Left forelimb (tissue), 1 donor: ENCODE measurements around the gene SCTR.
A peak's percentile ranks its signal among the peaks of the same experiment; 100 is the strongest.

ENCODE experiments used
- DNase-seq: peaks from one replicate; pipeline ENCODE4 v3.0.0-alpha.2; 2018; ENCODE audit warnings: low spot score

SCTR gene

DNA sequence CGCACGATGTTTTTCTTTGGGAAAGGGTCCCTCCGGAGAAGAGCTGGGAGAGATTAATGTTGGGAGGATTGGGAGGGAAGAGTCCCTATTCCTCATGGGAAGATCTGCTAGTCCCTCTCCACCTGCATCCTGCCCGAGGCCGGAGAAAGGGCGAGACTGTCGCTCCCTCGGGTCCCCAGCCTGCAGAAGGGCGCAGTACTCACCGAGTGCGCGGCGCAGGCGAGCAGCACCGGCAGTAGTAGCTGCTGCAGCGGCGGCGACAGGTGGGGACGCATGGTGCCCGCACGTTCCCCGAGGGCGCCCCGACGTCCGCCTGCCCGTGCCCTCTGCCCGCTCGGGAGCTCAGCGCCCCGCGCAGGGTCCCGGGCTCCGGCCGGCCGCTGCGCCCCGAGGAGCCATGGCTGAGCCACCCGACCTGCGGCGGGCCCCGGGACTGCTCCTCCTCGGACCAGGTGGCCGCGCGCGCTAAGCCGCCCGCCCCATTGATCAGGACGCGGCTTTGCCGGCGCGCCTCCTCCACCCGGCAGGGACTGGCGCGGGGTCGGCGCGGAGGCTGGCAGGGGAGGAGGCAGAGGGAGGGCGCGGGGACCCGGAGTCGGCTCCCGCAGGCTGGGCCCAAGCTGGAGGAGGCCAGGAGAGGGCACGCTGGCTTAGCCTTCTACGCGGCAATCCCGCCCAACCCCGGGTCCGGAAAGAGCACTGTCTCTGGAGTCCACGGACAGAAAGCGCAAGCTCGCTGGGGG, at the start of gene SCTR:
TSS of gene SCTR (minus strand) at position 532 of the 743 bp plus-strand sequence. CDS start at position 275, 257 bp downstream.
- no peak for DNase-seq

DNA sequence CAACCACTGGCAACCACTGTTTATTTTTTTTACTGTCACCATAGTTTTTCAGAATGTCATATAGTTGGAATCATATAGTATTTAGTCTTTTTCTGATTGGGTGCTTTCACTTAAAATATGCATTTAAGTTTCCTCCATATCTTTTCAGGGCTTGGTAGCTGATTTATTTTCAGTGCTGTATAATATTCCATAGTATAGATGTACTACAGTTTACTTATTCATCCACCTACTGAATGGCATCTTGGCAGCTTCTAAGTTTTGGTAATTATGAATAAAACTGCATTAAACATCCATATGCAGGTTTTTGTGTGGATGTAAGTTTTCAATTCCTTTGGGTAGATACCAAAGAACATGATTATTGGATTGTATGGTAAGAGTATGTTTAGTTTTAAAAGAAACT, 43.0 kb upstream of the SCTR start:
- DNase-seq, result no peak

DNA sequence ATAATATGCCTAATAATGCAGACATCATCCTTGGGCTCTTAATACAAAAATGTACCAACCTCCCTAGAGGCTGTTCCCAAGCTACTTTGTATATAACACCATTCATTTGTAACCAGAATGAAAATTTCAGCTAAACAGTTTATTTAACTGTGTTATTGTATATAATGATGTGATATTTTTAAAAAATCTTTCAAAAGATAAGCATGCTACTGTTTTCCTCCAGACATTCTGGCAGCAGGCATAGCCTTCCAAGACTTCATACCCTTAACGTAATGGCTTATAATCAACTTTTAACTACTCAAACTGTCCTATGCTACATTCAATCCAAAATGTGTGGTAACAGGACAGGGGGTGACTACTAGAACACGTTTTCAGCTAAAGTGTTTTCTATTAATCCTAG, 41.2 kb upstream of the SCTR start:
- no peak for DNase-seq

DNA sequence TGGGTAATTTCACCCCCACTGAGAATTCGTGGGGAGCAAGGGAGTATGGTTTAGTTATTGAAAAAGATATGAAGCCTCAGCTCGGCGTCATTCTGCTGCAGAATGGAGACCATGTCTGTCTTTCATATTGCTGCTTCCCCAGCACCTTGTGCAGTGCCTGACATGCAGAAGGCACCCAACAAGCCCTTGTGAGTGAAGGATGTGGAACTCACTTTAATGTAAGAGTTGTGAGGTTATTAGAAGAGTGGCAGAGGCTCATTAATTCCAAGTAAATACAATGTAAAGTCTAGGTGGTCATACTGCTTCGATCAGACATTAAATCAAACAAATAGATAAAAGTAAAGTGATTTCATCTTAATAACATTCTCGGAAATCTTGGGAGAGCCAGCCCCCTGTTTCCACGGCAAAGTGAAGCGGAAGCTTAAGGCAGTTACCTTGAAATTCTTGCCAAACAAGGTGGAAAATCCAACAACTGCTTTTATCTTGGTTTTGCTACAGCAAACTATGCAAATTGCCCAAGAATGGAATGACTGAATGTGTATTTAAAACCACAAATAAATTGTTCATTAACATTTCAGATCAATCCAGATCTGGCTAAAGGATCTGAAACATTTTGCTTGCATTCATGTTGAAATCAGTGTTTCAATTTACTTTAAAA, 29.5 kb upstream of the SCTR start:
- no peak for DNase-seq

DNA sequence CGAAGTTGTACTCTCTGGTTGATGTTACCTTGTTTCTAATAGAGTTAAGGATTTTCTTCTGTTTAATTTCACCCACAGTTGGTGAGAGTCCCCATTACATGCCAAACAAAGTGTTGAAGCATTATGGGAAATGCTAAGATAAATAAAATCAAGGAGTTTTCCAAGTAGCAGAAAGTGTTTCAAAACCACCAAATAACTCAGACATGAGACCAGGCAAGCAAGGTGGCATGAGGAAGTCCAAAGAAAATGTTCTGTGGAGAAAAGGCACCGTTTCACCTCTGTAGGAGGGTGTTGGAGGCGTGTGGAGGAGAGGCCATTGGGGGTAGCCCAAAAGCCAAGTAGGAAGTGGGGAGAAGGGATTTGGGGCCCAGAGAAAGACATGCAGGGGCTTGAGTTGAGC, 28.6 kb upstream of the SCTR start:
- DNase-seq, result no peak

DNA sequence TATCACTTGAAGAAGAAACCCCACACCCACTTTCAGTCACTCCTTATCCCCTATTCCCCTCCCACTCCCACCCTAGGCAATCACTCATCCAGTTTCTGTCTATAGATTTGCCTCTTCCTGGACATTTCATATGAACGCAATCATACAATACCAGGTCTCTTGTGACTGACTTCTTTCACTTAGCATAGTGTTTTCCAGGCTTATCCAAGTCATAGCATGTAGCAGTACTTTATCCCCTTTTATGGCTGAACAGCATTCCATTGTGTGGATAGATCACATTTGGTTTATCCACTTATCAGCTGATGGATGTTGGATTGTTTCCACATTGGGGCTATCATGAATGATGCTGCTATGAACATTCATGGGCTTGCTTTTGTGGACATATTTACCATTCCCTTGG, 26.6 kb upstream of the SCTR start:
- DNase-seq, result no peak

DNA sequence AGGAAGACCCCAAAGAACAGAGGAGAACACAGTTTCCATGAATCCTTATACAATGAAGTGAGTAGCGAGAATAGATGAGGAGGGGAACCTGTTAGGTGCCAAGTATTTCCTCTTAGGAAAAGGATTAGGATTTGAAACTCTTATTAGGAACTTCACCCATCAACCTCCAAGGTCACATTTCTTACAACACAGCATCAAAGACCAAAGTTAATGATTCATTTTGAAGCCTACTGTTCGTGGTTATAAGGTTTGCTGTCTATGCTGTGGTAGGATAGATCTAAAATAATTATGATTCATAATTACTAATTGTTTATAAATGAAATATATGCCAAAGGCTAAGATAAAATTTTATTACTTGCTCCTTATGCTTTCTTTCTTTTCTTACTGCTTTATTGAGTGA, 26.1 kb upstream of the SCTR start:
- no peak for DNase-seq

DNA sequence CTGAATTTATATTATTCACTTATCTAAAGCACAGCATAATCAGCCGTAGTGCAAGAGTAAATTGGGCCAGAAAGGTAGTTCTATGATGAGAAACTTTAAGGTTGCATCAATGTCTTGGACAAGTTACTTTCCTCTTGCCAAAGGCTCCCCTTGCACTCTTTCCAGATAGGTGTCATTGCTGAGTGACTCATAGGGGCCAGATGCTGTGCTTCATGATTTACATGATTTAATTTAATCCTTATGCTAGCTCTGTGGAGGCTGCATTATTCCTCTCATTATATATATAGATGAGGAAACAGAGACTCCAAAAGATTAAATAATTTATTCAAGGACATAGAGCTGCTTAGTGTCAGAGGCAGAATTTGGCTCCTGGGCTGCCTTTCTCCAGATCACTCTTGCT, 25.0 kb upstream of the SCTR start:
- DNase-seq, result no peak

DNA sequence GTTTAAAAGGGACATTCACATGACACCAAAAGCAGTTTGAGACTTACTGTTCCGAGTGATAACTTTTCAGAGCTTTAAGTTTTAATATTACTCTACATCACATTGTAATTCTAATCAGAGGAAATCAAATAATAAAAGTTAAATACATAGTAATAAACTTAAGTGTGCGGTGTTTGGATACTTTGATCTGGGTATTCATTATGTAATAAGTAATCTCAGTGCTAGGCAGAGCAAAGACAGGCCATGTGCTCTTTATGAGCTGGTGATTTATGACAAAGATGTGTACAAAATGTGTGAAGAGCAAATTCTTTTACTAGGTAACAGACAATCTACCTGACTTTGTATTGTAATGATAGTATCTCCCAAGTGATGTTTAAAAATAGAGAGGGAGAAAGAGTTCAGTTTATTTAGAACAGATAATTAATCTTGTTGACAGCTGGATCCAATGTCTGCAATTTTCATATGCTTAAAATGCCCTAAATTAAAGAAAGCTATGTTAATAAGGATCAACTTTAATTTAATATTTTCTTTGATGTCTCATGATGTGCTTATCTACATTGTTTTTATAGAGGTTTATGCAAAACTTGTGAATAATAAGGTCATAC, 24.3 kb upstream of the SCTR start:
- DNase-seq, result no peak

DNA sequence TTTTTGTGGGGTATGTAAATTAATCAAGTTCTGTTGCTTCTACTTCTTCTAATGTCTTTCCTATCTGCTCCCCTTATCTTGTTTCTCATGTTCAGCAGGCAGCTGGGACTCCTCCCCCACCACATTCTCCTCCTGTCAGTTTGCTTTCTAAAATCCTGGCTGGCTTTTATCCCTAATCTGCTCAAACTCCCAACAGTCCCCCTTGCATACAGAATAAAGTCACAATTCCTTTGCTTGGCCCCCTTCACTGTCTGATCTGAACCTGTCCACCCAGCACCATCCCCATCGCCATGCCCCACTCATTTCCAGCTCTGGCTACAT, 22.1 kb upstream of the SCTR start:
- DNase-seq, result no peak

DNA sequence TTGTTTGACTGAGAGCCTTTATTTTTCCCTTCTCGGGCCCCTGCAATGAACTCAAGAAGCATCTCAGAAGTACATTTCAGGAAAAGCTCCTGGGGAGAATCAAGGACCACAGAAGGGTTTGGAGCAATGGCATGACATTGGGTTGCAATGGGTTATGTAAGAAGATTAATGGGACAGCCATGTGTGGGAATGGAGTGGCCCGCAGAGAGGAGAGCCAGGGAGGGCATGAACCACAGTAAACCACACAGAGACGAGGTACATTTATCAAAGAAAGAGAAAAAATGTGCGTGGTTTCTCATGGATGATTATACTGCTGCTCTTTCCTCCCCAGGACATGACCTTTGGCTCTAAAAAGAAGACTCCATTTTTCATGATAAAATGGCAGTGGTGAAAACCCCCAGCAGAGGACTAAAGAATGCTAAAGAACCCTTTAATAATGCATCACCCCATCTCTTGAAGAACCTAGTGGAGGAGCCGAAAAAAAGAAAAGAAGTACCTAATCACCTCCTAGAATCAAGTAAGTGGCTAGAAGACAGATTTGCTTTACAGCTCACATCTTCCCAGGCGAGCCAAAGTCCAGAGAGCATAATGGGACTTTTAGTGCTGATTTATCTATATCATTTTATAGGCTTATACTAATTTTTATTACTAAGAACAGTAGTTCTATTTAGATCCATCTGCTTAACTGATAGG, 21.6 kb upstream of the SCTR start:
- DNase-seq, result no peak

DNA sequence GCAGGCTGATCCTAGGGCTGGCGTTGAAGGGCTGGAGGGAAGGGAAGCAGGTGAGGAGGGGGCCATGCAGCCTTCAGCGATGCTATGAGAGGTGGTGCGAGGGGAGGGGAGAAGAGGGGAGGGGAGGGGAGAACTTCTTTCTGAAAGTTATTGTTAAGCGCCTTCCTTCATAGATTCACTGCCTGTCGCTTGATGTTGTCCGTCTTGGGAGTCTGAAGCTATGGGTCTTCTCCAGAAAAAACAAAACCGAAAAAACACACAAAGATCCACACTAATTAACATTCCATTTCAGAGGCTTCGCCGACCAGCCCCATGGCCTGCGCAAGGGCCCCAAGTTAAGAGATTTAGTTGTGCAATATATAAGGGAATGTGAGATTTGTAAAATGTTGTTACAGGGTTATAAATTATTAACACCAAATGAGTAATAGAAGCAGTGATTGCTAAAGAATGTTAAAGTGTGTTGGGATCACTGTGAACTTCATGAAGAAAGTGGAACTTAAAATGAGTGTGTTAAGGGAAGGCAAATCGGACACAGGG, 20.7 kb upstream of the SCTR start:
- DNase-seq, result no peak

DNA sequence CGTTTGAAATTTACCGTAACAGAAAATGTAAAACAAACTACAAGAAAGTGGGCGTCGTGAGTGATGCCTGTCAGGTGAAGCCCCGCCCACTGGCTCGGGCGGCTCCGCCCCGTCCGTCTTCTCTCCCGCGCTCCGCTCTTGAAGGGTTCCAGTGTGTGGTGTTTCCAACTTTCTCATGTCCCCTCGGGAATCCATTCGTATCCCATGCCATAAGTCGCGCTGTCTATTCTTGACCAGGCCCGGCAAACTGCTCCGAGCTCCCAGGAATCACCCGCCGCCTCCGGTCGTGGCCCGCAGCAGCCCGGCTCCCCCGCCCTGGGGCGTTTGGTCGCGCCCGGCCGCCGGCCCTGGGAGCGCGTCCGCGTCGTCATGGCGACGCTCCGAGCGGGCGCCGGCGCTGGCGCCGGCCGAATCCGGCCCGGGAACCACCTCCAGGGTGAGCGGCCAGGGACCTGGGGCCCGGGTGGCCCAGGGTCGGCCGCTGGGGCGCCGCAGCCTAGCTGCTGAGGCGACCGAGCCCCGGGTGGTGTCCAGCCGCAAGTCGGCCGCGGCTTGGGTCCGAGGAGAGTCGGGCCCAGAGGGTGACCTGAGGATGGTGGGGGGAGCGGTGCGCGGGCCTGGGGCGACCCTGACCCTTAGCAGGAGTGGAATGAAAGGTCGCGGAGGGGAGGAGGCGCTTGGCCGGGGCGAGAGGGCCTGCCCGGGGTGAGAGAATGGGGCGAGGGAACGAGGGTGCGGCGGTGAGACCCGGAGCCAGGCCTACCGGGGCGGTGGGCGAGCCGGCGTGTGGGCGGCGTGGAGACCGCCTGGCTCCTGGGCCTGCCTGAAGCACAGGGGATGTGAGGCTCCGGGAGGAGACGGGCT, 20.0 kb upstream of the SCTR start, which contains the start of gene CFAP221:
TSS of gene CFAP221 (plus strand) at position 375 of the 864 bp plus-strand sequence. CDS start 1,683 bp downstream, outside the sequence.
- DNase-seq, result peak; percentile 79

DNA sequence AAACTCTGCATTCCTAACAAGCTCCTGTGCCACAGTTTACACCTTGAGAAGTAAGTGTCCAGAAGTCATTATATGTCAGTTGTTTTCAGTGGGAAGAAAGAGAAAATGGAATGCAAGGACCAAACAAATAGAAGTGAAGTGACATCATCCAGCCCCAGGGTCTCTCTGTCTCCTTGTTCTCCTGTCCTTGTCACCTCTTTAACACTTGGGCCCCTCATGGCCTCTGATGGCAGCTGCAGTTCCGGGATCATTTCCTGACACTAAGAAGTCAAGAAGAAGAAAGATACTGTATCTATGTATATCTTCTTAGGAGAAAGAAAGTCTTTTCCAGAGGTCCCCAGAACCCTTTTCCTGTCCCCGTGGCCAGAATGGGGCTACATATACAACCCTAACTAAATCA, 17.2 kb upstream of the SCTR start:
- no peak for DNase-seq

DNA sequence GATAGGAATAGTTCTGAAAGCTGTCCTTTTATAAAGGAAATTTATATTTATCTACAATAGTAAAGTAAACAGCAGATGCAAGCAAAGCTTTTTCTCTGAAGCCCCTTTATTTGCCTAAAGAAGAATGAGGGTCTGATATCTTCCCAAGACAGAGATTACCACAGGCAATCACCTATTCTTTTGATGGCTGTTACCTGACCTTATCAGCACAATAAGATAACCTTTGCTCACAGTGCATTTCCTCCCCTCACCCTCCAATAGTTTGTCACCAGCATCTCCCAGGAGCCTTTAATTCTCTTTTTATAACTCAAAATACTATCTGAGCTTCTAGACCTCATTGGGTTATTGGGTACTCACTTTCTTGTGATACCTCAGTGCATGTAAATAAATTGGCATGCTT, 13.5 kb upstream of the SCTR start:
- DNase-seq, result no peak

DNA sequence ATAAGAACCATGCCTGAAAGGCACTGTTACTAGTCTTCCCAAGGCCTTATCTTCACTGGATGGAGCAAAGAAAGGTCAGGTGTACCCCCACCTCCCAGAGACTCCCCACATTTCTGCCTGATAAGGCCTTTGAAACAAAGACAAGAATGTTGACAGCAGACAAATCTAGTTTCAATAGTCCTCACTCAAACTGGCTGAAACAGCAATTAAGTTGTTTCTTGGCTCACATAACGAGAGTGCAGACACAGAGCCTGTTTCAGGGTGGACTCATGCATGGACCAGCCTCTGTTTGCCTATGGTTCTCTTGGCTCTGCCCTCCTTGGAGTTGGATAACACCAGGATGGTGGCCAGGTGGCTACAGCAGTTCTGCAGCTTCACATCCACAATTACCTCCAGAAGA, 12.4 kb upstream of the SCTR start:
- no peak for DNase-seq

DNA sequence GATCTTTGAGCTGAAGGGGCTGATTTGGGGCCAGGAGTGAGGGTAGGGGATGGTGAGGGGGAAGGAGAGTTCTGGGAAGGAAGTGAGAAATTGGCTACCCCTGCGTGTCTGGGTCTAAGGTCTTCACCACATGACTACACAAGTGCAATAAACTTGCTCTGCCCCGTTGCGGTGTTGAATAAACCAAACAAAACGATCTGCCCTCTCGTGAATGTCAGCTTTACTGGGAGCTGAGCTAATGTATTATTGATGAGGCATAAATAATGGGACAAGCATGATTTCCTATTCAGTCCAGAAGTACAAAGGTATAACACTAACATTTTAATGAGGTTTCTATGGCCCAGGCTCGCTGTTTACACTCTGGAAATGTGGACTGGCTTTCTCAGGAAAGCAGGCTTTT, 11.9 kb upstream of the SCTR start:
- no peak for DNase-seq

DNA sequence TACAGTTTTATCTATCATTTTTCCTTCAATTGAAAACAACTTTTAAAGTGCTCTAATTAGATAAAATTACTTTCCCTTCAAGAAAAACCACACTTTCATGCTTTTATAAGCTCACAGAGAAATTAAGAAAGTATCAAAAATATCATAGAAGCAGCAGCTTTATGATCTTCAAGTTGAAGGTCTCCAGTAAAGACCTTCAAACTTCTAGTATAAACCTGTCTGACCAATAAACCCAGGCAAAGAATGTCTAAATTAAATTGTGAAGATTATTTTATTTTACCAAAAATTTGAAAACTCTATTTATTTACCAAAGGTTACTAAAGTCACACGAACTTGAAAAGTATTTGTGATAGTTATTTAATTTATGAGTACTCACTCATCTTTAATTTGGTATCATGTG, 9.3 kb upstream of the SCTR start:
- no peak for DNase-seq

DNA sequence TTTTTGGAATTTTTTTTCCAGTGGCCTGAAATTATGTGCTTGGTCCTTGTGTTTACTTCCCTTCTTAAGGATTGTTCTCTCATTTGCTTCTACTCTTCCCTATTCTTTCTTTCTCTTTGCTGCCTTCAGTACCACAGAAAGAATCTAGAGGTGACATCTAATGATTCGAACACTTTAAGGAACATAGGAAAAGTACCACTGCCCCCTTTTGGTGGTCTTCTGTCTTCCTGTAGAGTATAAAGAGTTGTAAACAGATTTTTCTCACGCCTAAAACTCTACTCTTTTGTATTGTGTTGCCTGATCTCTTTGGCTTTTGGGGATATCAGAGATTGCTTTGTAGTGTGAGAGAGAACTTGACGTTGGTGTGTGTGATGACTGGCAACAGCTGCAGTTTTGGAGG, 7.0 kb upstream of the SCTR start:
- DNase-seq, result no peak

DNA sequence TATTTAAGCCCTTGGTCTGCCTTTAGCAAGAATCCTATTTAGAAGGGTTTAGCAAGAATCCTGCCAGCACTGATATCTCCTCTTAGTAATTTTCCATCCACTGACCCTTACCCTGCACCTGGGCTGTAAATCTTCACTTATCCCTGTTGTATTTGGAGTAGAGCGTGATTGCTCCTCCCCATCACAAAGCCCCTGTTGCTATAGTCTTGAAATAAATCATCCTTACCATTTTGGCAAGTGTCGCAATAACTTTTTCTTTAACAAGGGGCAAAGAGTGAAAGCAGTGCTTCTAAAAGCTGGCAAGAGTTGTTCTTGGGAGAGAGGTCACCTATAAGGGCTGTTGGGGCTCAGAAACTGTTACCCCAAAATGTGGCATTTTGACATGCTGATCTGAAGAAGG, 3.7 kb upstream of the SCTR start:
- no peak for DNase-seq

DNA sequence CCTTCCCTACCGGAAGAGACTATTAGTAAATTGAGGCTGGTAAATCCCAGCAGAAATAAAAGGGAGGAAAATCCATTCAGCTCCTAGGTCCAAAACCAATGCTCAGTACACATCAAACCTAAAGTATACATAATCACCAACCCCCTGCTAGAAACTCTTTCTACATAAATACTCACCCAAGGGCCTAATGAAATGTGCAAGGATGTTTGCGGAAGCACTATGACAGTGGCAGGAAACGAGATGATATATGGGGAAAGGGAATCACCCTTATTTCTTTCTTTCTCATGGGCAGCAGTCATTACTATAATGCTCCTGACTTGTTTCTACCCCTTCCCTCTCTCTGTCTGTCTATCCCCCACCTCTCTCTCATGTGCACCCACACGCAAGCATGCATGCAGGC, 1.3 kb upstream of the SCTR start:
- no peak for DNase-seq
